HepG2 (cell line): ENCODE data around the gene ECEL1. TPM values are rescaled to one million over a fixed set of nuclear protein-coding genes. Genes with fewer than 3 reads are reported as not detected.

Source experiments
- CBX1 ChIP-seq: IDR thresholded peaks from one replicate; pipeline ENCODE4 v1.6.1; 2016; ENCODE audit warnings: antibody characterized with exemption, low read depth
- ESRRA ChIP-seq: sonication (generic); formaldehyde crosslinking; IDR thresholded peaks from 2 replicates; pipeline ENCODE4 v1.5.1; 2020; ENCODE audit warnings: mild to moderate bottlenecking, low read depth, missing genetic modification reagents
- FOXP1 ChIP-seq, 2 experiments: fragments of 450-650 bp in 1 of 2; IDR thresholded peaks; 2 replicates each; pipeline ENCODE4 v1.6.1; 2017 to 2018; ENCODE audit warnings: antibody characterized with exemption in 1 of 2
- KLF11 ChIP-seq: IDR thresholded peaks from 2 replicates; pipeline ENCODE4 v1.6.1; 2016; ENCODE audit warnings: missing compliant biosample characterization
- MXD4 ChIP-seq: IDR thresholded peaks from 2 replicates; pipeline ENCODE4 v1.6.1; 2016; ENCODE audit warnings: mild to moderate bottlenecking, missing biosample characterization, missing genetic modification reagents
- NCOA1 ChIP-seq: sonication (generic); formaldehyde crosslinking; IDR thresholded peaks from 2 replicates; pipeline ENCODE4 v1.9.0; 2021; ENCODE audit warnings: missing genetic modification reagents
- NFE2 ChIP-seq: sonication (generic); formaldehyde crosslinking; IDR thresholded peaks from 2 replicates; pipeline ENCODE4 v1.4.0; 2020; ENCODE audit warnings: missing genetic modification reagents
- NFE2L2 ChIP-seq: fragments of 150-350 bp; IDR thresholded peaks from 2 replicates; pipeline ENCODE4 v1.6.1; 2014; ENCODE audit warnings: low read length
- PAF1 ChIP-seq: IDR thresholded peaks from 2 replicates; pipeline ENCODE4 v1.6.1; 2016; ENCODE audit warnings: missing genetic modification reagents, missing compliant biosample characterization
- SALL1 ChIP-seq: sonication (generic); formaldehyde crosslinking; IDR thresholded peaks from 2 replicates; pipeline ENCODE4 v1.8.0; 2022; ENCODE audit warnings: mild to moderate bottlenecking, missing genetic modification reagents
- SOX5 ChIP-seq: IDR thresholded peaks from 2 replicates; pipeline ENCODE4 v1.6.1; 2016; ENCODE audit warnings: borderline replicate concordance
- TAF1 ChIP-seq: sonication (generic); formaldehyde crosslinking; IDR thresholded peaks from 2 replicates; pipeline ENCODE4 v1.4.0; 2020; ENCODE audit warnings: missing genetic modification reagents
- ZNF205 ChIP-seq: IDR thresholded peaks from 2 replicates; pipeline ENCODE4 v1.6.1; 2018; ENCODE audit warnings: missing biosample characterization, missing genetic modification reagents
- ZNF460 ChIP-seq: sonication (generic); formaldehyde crosslinking; IDR thresholded peaks from 2 replicates; pipeline ENCODE4 v1.5.1; 2020; ENCODE audit warnings: missing genetic modification reagents, mild to moderate bottlenecking, borderline replicate concordance
- ZNF543 ChIP-seq: sonication (generic); formaldehyde crosslinking; IDR thresholded peaks from 2 replicates; pipeline ENCODE4 v1.4.0; 2020; ENCODE audit warnings: mild to moderate bottlenecking, missing genetic modification reagents
- ZNF563 ChIP-seq: sonication (generic); formaldehyde crosslinking; IDR thresholded peaks from 2 replicates; pipeline ENCODE4 v1.8.0; 2022; ENCODE audit warnings: mild to moderate bottlenecking, moderate library complexity, missing genetic modification reagents
- ZNF746 ChIP-seq: sonication (generic); formaldehyde crosslinking; IDR thresholded peaks from 2 replicates; pipeline ENCODE4 v1.8.0; 2022; ENCODE audit warnings: mild to moderate bottlenecking, missing genetic modification reagents
- polyA plus RNA-seq, 8 experiments: library from polyadenylated mRNA; depleted of rRNA in 3 of 8; stranded (reverse) in 7 of 8; unstranded in 1 of 8; fragments of >200 nt; fragmentation: Illumina TruSeq in 4 of 8; extraction: Trizol in 4 of 8; gene quantifications; 2 replicates each; pipeline versions ENCODE4 v1.2.1 to v1.2.3, GENCODE V29; 2011 to 2016; ENCODE audit warnings: low read depth in 4 of 8, missing spikeins in 1 of 8, mixed read lengths in 1 of 8; ENCODE audit not compliant: insufficient read depth in 1 of 8
- total RNA-seq, 5 experiments: library from RNA; depleted of rRNA; stranded (reverse); fragments of >200 nt; fragmentation: Illumina TruSeq; extraction: Trizol; gene quantifications; 2 replicates each; pipeline ENCODE4 v1.2.3, GENCODE V29; 2016; ENCODE audit warnings: low read depth in 1 of 5
- TF ChIP-seq, protein P1 (sequence below): sonication (generic); formaldehyde crosslinking; IDR thresholded peaks from 2 replicates; pipeline ENCODE4 v1.9.0; 2022; ENCODE audit warnings: missing genetic modification reagents, mild to moderate bottlenecking, borderline replicate concordance
- TF ChIP-seq, protein P2 (sequence below), 2 experiments: sonication (generic) in 1 of 2; formaldehyde crosslinking in 1 of 2; IDR thresholded peaks; 2 replicates each; pipeline versions ENCODE4 v1.4.0 to v1.6.1; 2016 to 2020; ENCODE audit warnings: borderline replicate concordance in 1 of 2, low read depth in 1 of 2, mild to moderate bottlenecking in 1 of 2, missing genetic modification reagents in 1 of 2
- TF ChIP-seq, protein P3 (sequence below): sonication (generic); formaldehyde crosslinking; IDR thresholded peaks from 2 replicates; pipeline ENCODE4 v1.5.0; 2020; ENCODE audit warnings: mild to moderate bottlenecking, missing genetic modification reagents
- TF ChIP-seq, protein P4 (sequence below): IDR thresholded peaks from 2 replicates; pipeline ENCODE4 v1.6.1; 2012; ENCODE audit warnings: inconsistent platforms

ECEL1 gene
- total and polyA plus RNA-seq, 2 of the 13 experiments (the other 11 are each of a cell fraction or from before 2014, with no cell fraction given), result not detected

DNA sequence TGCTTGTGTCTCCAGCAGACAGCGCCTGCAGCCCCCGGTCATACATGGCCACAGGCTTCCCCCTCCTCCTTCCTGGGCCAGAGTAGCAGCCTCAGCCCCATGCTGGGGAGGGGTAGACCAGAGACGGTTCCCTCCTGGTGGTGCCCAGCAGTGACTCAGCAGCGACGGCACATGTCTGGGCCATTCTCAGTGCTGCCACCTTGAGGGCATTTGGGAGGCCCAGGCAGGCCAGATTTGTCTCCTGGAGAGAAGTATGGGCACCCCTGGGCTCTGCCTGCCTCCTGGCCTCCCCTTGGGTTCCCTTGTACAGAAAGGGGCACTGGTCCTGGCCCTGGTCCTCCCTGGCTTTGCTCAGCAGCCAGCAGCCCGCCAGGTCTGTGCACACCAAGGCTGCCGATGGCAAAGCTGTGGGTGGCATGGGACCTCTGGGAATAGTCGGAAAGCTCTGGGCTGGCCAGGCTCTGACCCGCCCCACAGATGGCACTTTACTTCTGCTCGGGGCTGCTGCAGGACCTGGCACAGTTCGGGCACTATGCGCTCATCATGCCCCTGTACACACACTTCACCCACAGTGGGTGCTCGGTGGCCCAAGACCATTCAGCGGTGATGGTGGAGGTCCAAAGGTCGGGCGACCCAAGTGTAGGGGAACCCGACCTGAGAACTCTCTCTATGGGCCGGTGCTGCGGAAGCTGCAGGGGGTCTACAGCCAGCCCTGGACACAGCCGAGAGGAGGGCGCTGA, 43.1 kb downstream of the ECEL1 start (continued):
- TF ChIP-seq TAF1 (CRISPR knock-in tag) (no peak), ESRRA (peak; percentile 7; the same call in 1 of the 2 replicates), SOX5 (CRISPR knock-in tag) (no peak), MXD4 (CRISPR knock-in tag) (no peak), ZNF746 (peak; percentile 40; the same call in 1 of the 2 replicates), NCOA1 (CRISPR knock-in tag) (no peak), ZNF543 (CRISPR knock-in tag) (0 out of 2 replicates have a peak, but pooled peaks have one; percentile 35), ZNF563 (CRISPR knock-in tag) (no peak), ZNF460 (CRISPR knock-in tag) (no peak), FOXP1 (IDR thresholded peaks at IDR 0.05) (no peak), FOXP1 (CRISPR knock-in tag; IDR thresholded peaks at IDR 0.05) (no peak), ZNF205 (CRISPR knock-in tag) (no peak), NFE2 (CRISPR knock-in tag) (peak; percentile 97), KLF11 (no peak), CBX1 (peak; percentile 65), PAF1 (no peak), SALL1 (peak; percentile 9; the same call in 1 of the 2 replicates), NFE2L2 (peak; percentile 78; the same call in 1 of the 2 replicates)
- TF ChIP-seq, protein P1, sequence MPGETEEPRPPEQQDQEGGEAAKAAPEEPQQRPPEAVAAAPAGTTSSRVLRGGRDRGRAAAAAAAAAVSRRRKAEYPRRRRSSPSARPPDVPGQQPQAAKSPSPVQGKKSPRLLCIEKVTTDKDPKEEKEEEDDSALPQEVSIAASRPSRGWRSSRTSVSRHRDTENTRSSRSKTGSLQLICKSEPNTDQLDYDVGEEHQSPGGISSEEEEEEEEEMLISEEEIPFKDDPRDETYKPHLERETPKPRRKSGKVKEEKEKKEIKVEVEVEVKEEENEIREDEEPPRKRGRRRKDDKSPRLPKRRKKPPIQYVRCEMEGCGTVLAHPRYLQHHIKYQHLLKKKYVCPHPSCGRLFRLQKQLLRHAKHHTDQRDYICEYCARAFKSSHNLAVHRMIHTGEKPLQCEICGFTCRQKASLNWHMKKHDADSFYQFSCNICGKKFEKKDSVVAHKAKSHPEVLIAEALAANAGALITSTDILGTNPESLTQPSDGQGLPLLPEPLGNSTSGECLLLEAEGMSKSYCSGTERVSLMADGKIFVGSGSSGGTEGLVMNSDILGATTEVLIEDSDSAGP (CRISPR knock-in tag), result peak; percentile 42; the same call in 1 of the 2 replicates
- TF ChIP-seq, protein P2, sequence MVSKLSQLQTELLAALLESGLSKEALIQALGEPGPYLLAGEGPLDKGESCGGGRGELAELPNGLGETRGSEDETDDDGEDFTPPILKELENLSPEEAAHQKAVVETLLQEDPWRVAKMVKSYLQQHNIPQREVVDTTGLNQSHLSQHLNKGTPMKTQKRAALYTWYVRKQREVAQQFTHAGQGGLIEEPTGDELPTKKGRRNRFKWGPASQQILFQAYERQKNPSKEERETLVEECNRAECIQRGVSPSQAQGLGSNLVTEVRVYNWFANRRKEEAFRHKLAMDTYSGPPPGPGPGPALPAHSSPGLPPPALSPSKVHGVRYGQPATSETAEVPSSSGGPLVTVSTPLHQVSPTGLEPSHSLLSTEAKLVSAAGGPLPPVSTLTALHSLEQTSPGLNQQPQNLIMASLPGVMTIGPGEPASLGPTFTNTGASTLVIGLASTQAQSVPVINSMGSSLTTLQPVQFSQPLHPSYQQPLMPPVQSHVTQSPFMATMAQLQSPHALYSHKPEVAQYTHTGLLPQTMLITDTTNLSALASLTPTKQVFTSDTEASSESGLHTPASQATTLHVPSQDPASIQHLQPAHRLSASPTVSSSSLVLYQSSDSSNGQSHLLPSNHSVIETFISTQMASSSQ (IDR thresholded peaks at IDR 0.05; ENCODE audit: low read depth), result no peak
- TF ChIP-seq, protein P2 (CRISPR knock-in tag; IDR thresholded peaks at IDR 0.05; ENCODE audit: borderline replicate concordance), result no peak
- TF ChIP-seq, protein P3, sequence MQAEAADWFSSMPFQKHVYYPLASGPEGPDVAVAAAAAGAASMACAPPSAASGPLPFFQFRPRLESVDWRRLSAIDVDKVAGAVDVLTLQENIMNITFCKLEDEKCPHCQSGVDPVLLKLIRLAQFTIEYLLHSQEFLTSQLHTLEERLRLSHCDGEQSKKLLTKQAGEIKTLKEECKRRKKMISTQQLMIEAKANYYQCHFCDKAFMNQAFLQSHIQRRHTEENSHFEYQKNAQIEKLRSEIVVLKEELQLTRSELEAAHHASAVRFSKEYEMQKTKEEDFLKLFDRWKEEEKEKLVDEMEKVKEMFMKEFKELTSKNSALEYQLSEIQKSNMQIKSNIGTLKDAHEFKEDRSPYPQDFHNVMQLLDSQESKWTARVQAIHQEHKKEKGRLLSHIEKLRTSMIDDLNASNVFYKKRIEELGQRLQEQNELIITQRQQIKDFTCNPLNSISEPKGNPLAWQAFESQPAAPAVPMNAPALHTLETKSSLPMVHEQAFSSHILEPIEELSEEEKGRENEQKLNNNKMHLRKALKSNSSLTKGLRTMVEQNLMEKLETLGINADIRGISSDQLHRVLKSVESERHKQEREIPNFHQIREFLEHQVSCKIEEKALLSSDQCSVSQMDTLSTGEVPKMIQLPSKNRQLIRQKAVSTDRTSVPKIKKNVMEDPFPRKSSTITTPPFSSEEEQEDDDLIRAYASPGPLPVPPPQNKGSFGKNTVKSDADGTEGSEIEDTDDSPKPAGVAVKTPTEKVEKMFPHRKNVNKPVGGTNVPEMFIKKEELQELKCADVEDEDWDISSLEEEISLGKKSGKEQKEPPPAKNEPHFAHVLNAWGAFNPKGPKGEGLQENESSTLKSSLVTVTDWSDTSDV, result no peak
- TF ChIP-seq, protein P4, sequence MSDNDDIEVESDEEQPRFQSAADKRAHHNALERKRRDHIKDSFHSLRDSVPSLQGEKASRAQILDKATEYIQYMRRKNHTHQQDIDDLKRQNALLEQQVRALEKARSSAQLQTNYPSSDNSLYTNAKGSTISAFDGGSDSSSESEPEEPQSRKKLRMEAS, result peak; percentile 72
